HFF-Myc (cell line): ENCODE results near the gene BTRC.

ENCODE experiments used
- DNase-seq: peaks from one replicate; pipeline ENCODE4 v3.0.0-alpha.2; 2011; ENCODE audit warnings: low read depth; ENCODE audit errors: extremely low read depth
- H3K4me3 ChIP-seq: replicated peaks from 2 replicates; pipeline ENCODE4 v1.5.1; 2011; ENCODE audit warnings: low read depth, mild to moderate bottlenecking, control low read depth, low read length
- CTCF ChIP-seq: IDR thresholded peaks from 2 replicates; pipeline ENCODE4 v1.5.1; 2012; ENCODE audit warnings: mild to moderate bottlenecking, low read depth, low read length, control low read depth; ENCODE audit errors: missing control alignments

The BTRC gene

GRCh38 chr10:101560298-101561067 lies 206.5 kb downstream of the BTRC start:
- H3K4me3 ChIP-seq: no peak overlapping the region
- TF ChIP-seq CTCF: no peak
- DNase-seq: no peak

GRCh38 chr10:101561068-101561915 lies 207.3 kb downstream of the BTRC start:
- H3K4me3 ChIP-seq: no peak overlapping the region
- no peak for TF ChIP-seq CTCF
- no peak for DNase-seq

- TF ChIP-seq CTCF: no peak
- H3K4me3 ChIP-seq: no peak overlapping the region
- no peak for DNase-seq
Measured at GRCh38 chr10:101562231-101562630, 208.3 kb downstream of the BTRC start.

- no peak for DNase-seq
- TF ChIP-seq CTCF: no peak
- no peak overlapping the region for H3K4me3 ChIP-seq
Measured at GRCh38 chr10:101563007-101563406, 209.0 kb downstream of the BTRC start.

GRCh38 chr10:101563497-101564040 lies 209.6 kb downstream of the BTRC start:
- no peak for DNase-seq
- no peak for TF ChIP-seq CTCF
- no peak overlapping the region for H3K4me3 ChIP-seq

- no peak for DNase-seq
- H3K4me3 ChIP-seq: no peak overlapping the region
- no peak for TF ChIP-seq CTCF
Measured at GRCh38 chr10:101564490-101564991, 210.6 kb downstream of the BTRC start.
